ENCODE results near the gene PCP2.

Gene PCP2

DNA sequence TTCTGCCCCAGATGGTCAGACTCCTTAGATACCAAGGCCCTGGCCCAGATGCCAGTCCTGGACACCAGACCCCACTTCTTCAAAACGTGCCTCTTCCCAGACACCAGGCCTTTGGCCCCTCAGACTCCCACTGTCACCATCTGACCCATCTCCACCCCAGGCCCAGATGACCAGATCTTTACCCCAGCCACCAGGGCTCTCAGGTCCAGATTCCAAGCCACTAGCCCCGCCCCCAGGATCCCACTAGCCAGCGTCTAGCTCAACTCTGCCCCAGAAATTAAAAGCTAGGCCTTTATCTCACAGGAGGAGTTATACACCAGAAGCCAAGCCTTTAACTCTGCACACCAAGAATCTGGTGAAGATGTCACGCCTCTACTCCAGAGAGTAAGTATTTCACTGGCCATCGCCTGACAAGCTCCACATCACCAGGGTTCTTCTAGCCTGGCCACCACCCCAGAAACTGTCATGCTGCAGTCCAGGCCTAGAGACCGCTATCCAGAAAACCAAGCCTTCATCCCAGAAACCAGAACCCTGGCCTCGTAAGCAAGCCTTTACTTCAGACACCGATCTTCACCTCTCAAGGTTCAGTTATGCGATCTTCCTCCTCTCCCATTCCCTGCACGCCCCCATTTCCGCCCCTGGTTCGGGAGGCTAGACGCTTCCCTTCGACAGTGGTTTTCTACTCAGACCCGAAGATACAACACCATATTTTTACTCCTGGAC, 4.8 kb downstream of the PCP2 start:
- no peaks in the 10 kb centered on the region for H3K27me3 ChIP-seq (ENCODE audit: control insufficient read depth in 1 of 2, insufficient read depth in 1 of 2, low read length in 2 of 2)
- H2BK120ac ChIP-seq (ENCODE audit: low read depth, low read length), result no peak overlapping the region
- peak overlapping the region in 1 of 2 experiments; percentile 49 for H3K14ac ChIP-seq (ENCODE audit: low read length in 2 of 2)
- no peak overlapping the region for H2AK5ac ChIP-seq (ENCODE audit: low read length, severe bottlenecking)
- no peaks in the 10 kb centered on the region for H3K9me3 ChIP-seq (ENCODE audit: control insufficient read depth, low read length)
- no peak overlapping the region for H4K91ac ChIP-seq (ENCODE audit: low read length)
- H3K4me2 ChIP-seq (ENCODE audit: low read length, poor library complexity, severe bottlenecking), result peak overlapping the region; percentile 76
- peak; percentile 9 for DNase-seq
- H3K4ac ChIP-seq (ENCODE audit: low read depth in 1 of 2, low read length in 2 of 2), result peak overlapping the region in 1 of 2 experiments; percentile 89
- H3K9ac ChIP-seq (ENCODE audit: low read length), result peak overlapping the region; percentile 99
- H3K36me3 ChIP-seq (ENCODE audit: control insufficient read depth in 1 of 2, insufficient read depth in 2 of 2, low read depth in 1 of 2, low read length in 2 of 2), result peaks cover 17 to 62% of the 10 kb centered on the region in 2 experiments
- WGBS, result 5% methylated on average over 15 of the region's 15 CpGs
- H3K79me1 ChIP-seq (replicated peaks; ENCODE audit: low read length, poor library complexity, severe bottlenecking), result peaks cover 59% of the 10 kb centered on the region
- H2BK5ac ChIP-seq (ENCODE audit: low read depth, low read length, poor library complexity, severe bottlenecking), result no peak overlapping the region
- H2BK15ac ChIP-seq (ENCODE audit: low read depth, poor library complexity, severe bottlenecking), result no peak overlapping the region
- peak overlapping the region; percentile 63 for H4K8ac ChIP-seq (ENCODE audit: low read length)
- H2AFZ ChIP-seq (ENCODE audit: low read depth, low read length), result peak overlapping the region; percentile 15
- no peak overlapping the region for H3K27ac ChIP-seq (ENCODE audit: low read length, poor library complexity, severe bottlenecking)
- H3K4me3 ChIP-seq (ENCODE audit: insufficient read depth in 1 of 2, low read depth in 1 of 2, low read length in 2 of 2), result peak overlapping the region; percentile 89 to 100
- H2BK12ac ChIP-seq (ENCODE audit: low read length in 2 of 2), result no peak overlapping the region
- H3K18ac ChIP-seq (ENCODE audit: low read depth in 1 of 2, low read length in 2 of 2), result peak overlapping the region; percentile 11 to 75
- peaks cover 30% of the 10 kb centered on the region for H3K4me1 ChIP-seq (ENCODE audit: control insufficient read depth, insufficient read depth, low read depth, low read length)
- H3K23ac ChIP-seq (ENCODE audit: low read length in 2 of 2), result peak overlapping the region in 1 of 2 experiments; percentile 34

- DNase-seq, result no peak
Measured at GRCh38 chr19:7627166-7627565, 6.4 kb downstream of the PCP2 start.

DNA sequence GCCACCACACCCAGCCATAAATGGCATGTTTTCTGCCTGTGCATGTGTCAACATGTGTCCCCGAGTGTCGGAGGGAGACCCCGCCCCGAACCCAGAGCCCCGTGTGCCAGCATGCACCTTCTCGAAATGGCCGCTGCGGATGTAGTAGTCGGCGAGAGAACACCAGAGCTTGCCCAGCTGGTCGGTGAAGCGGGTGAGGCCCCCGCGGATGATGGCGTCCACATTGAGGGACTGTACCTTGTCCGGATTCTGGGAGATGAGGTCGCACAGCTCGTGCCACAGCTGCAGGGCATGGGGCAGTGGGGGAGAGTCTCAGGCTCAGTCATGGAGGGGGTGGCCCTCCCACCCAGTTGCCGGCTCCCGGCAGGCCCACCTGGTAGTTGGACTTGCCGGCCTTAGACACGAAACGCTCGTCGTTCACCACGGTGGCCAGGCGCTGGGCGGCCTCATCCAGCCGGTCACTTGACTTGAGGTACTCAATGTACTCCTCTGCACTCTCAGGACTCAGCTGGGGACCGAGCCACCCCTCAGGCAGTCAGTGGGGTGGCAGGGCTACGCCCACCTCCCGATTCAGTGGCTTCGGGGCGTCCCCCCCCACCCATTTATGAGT, 7.7 kb downstream of the PCP2 start:
- no peak overlapping the region for H3K23ac ChIP-seq (ENCODE audit: low read length in 2 of 2)
- no peaks in the 10 kb centered on the region for H3K27me3 ChIP-seq (ENCODE audit: control insufficient read depth in 1 of 2, insufficient read depth in 1 of 2, low read length in 2 of 2)
- H4K91ac ChIP-seq (ENCODE audit: low read length), result no peak overlapping the region
- no peak overlapping the region for H3K27ac ChIP-seq (ENCODE audit: low read length, poor library complexity, severe bottlenecking)
- H3K79me1 ChIP-seq (replicated peaks; ENCODE audit: low read length, poor library complexity, severe bottlenecking), result peaks cover 48% of the 10 kb centered on the region
- no peak for DNase-seq
- no peak overlapping the region for H2BK120ac ChIP-seq (ENCODE audit: low read depth, low read length)
- H3K9ac ChIP-seq (ENCODE audit: low read length), result no peak overlapping the region
- H2BK5ac ChIP-seq (ENCODE audit: low read depth, low read length, poor library complexity, severe bottlenecking), result no peak overlapping the region
- no peak overlapping the region for H2AFZ ChIP-seq (ENCODE audit: low read depth, low read length)
- no peaks in the 10 kb centered on the region for H3K9me3 ChIP-seq (ENCODE audit: control insufficient read depth, low read length)
- 97% methylated on average over 34 of the region's 34 CpGs for WGBS
- peaks cover 24% of the 10 kb centered on the region for H3K4me1 ChIP-seq (ENCODE audit: control insufficient read depth, insufficient read depth, low read depth, low read length)
- H3K36me3 ChIP-seq (ENCODE audit: control insufficient read depth in 1 of 2, insufficient read depth in 2 of 2, low read depth in 1 of 2, low read length in 2 of 2), result peaks cover 36 to 68% of the 10 kb centered on the region in 2 experiments
- no peak overlapping the region for H2AK5ac ChIP-seq (ENCODE audit: low read length, severe bottlenecking)
- no peak overlapping the region for H3K4me2 ChIP-seq (ENCODE audit: low read length, poor library complexity, severe bottlenecking)
- no peak overlapping the region for H3K4me3 ChIP-seq (ENCODE audit: insufficient read depth in 1 of 2, low read depth in 1 of 2, low read length in 2 of 2)
- no peak overlapping the region for H2BK15ac ChIP-seq (ENCODE audit: low read depth, poor library complexity, severe bottlenecking)
- H3K14ac ChIP-seq (ENCODE audit: low read length in 2 of 2), result no peak overlapping the region
- H4K8ac ChIP-seq (ENCODE audit: low read length), result no peak overlapping the region
- no peak overlapping the region for H2BK12ac ChIP-seq (ENCODE audit: low read length in 2 of 2)
- H3K18ac ChIP-seq (ENCODE audit: low read depth in 1 of 2, low read length in 2 of 2), result no peak overlapping the region
- no peak overlapping the region for H3K4ac ChIP-seq (ENCODE audit: low read depth in 1 of 2, low read length in 2 of 2)

More at GRCh38 chr19:7627166-7627565, 6.4 kb downstream of the PCP2 start:
- WGBS, result 95% methylated on average over 22 of the region's 24 CpGs
- H3K4me1 ChIP-seq (ENCODE audit: control insufficient read depth, insufficient read depth, low read depth, low read length), result peaks cover 28% of the 10 kb centered on the region
- H3K79me1 ChIP-seq (replicated peaks; ENCODE audit: low read length, poor library complexity, severe bottlenecking), result peaks cover 52% of the 10 kb centered on the region
- no peak overlapping the region for H2AK5ac ChIP-seq (ENCODE audit: low read length, severe bottlenecking)
- peak overlapping the region; percentile 2 for H4K91ac ChIP-seq (ENCODE audit: low read length)
- H3K27me3 ChIP-seq (ENCODE audit: control insufficient read depth in 1 of 2, insufficient read depth in 1 of 2, low read length in 2 of 2), result no peaks in the 10 kb centered on the region
- no peaks in the 10 kb centered on the region for H3K9me3 ChIP-seq (ENCODE audit: control insufficient read depth, low read length)
- H3K4me3 ChIP-seq (ENCODE audit: insufficient read depth in 1 of 2, low read depth in 1 of 2, low read length in 2 of 2), result no peak overlapping the region
- H3K14ac ChIP-seq (ENCODE audit: low read length in 2 of 2), result no peak overlapping the region
- H2BK120ac ChIP-seq (ENCODE audit: low read depth, low read length), result no peak overlapping the region
- no peak overlapping the region for H3K4me2 ChIP-seq (ENCODE audit: low read length, poor library complexity, severe bottlenecking)
- H2BK12ac ChIP-seq (ENCODE audit: low read length in 2 of 2), result no peak overlapping the region
- no peak overlapping the region for H2BK5ac ChIP-seq (ENCODE audit: low read depth, low read length, poor library complexity, severe bottlenecking)
- H2AFZ ChIP-seq (ENCODE audit: low read depth, low read length), result no peak overlapping the region
- peaks cover 28 to 64% of the 10 kb centered on the region in 2 experiments for H3K36me3 ChIP-seq (ENCODE audit: control insufficient read depth in 1 of 2, insufficient read depth in 2 of 2, low read depth in 1 of 2, low read length in 2 of 2)
- no peak overlapping the region for H2BK15ac ChIP-seq (ENCODE audit: low read depth, poor library complexity, severe bottlenecking)
- no peak overlapping the region for H3K4ac ChIP-seq (ENCODE audit: low read depth in 1 of 2, low read length in 2 of 2)
- H4K8ac ChIP-seq (ENCODE audit: low read length), result no peak overlapping the region
- H3K27ac ChIP-seq (ENCODE audit: low read length, poor library complexity, severe bottlenecking), result no peak overlapping the region
- no peak overlapping the region for H3K9ac ChIP-seq (ENCODE audit: low read length)
- no peak overlapping the region for H3K23ac ChIP-seq (ENCODE audit: low read length in 2 of 2)
- no peak overlapping the region for H3K18ac ChIP-seq (ENCODE audit: low read depth in 1 of 2, low read length in 2 of 2)

- peaks cover 43 to 79% of the 10 kb centered on the region in 2 experiments for H3K36me3 ChIP-seq (ENCODE audit: control insufficient read depth in 1 of 2, insufficient read depth in 2 of 2, low read depth in 1 of 2, low read length in 2 of 2)
- H3K4me2 ChIP-seq (ENCODE audit: low read length, poor library complexity, severe bottlenecking), result no peak overlapping the region
- H3K27ac ChIP-seq (ENCODE audit: low read length, poor library complexity, severe bottlenecking), result no peak overlapping the region
- H3K4me3 ChIP-seq (ENCODE audit: insufficient read depth in 1 of 2, low read depth in 1 of 2, low read length in 2 of 2), result no peak overlapping the region
- H3K18ac ChIP-seq (ENCODE audit: low read depth in 1 of 2, low read length in 2 of 2), result no peak overlapping the region
- no peak overlapping the region for H3K23ac ChIP-seq (ENCODE audit: low read length in 2 of 2)
- no peak overlapping the region for H3K14ac ChIP-seq (ENCODE audit: low read length in 2 of 2)
- H2AK5ac ChIP-seq (ENCODE audit: low read length, severe bottlenecking), result no peak overlapping the region
- no peak overlapping the region for H2AFZ ChIP-seq (ENCODE audit: low read depth, low read length)
- no peak overlapping the region for H2BK120ac ChIP-seq (ENCODE audit: low read depth, low read length)
- no peaks in the 10 kb centered on the region for H3K9me3 ChIP-seq (ENCODE audit: control insufficient read depth, low read length)
- H2BK12ac ChIP-seq (ENCODE audit: low read length in 2 of 2), result no peak overlapping the region
- H3K4ac ChIP-seq (ENCODE audit: low read depth in 1 of 2, low read length in 2 of 2), result no peak overlapping the region
- no peak overlapping the region for H3K9ac ChIP-seq (ENCODE audit: low read length)
- H2BK15ac ChIP-seq (ENCODE audit: low read depth, poor library complexity, severe bottlenecking), result no peak overlapping the region
- WGBS, result 97% methylated on average over 17 of the region's 17 CpGs
- H3K79me1 ChIP-seq (replicated peaks; ENCODE audit: low read length, poor library complexity, severe bottlenecking), result peaks cover 42% of the 10 kb centered on the region
- H3K4me1 ChIP-seq (ENCODE audit: control insufficient read depth, insufficient read depth, low read depth, low read length), result peaks cover 17% of the 10 kb centered on the region
- no peak overlapping the region for H2BK5ac ChIP-seq (ENCODE audit: low read depth, low read length, poor library complexity, severe bottlenecking)
- H4K8ac ChIP-seq (ENCODE audit: low read length), result no peak overlapping the region
- H3K27me3 ChIP-seq (ENCODE audit: control insufficient read depth in 1 of 2, insufficient read depth in 1 of 2, low read length in 2 of 2), result no peaks in the 10 kb centered on the region
- no peak overlapping the region for H4K91ac ChIP-seq (ENCODE audit: low read length)
- no peak for DNase-seq
Measured at GRCh38 chr19:7624810-7625209, 8.7 kb downstream of the PCP2 start.

Measured in mesenchymal stem cell (in vitro differentiated cells and primary cell).